ENCODE results near the gene TRIO. TPM values are rescaled to one million over a fixed set of nuclear protein-coding genes. Genes with fewer than 3 reads are reported as not detected.

TRIO gene
- total and polyA plus RNA-seq, 10 of the 15 experiments (the other 5 are each of a cell fraction or from before 2014, with no cell fraction given) = 5.1 to 96.4 (median 44.6) TPM

DNA sequence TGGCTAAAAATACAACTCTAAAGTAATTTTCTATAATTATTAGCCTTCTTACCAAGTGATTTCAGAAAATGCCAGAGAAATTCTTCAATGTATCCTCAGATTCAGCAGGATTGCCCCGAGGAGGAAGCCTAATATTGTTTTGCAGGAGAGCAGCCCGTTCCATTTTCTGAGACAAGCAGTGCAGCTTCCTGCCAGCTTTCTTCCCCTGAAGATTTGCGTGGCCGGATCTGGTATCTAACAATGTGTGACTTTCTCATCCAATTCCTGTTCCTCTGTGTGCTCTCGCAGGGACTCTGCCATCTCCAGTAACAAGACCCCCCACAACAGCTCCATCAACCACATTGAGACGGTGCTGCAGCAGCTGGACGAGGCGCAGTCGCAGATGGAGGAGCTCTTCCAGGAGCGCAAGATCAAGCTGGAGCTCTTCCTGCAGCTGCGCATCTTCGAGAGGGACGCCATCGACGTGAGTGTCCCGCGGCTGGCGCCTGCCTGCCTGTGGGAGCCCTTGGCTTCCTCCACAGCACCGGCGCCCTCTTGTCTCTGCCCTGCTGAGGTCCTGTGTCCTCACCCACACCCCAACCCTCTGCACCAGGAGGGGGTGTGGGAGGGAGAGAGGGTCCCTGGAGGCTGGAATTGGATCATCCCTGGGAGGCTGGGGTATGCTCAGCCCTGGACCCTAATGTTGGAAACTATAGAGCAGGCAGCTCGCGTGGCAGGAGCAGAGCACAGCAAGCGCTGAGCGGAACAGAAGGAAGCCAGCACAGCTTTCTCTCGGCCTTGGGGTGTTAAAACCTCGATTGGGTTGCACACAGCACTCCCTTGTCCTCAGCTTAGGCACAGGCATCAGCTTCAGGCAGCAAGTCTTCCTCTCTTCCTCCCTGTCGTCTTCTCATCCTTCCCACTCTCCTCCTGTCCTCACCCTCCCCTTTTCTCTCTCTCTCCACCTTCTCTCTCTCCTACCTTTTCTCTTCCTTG, 216.2 kb downstream of the TRIO start:
- in situ Hi-C loops (cut with MboI) (loop anchor here (25.0 kb wide), 2 partner anchors 372 to 653 kb away; no protein-coding TSS in a partner anchor), intact Hi-C loops (cut with micrococcal nuclease; ENCODE audit: unreplicated experiment) (no loop called here)
- no TSS peak for BruUV-seq (replicated peaks)
- peaks cover 24 to 36% of the 10 kb centered on the region in 2 experiments; a peak in 3 of 4 replicates for H3K36me3 ChIP-seq (ENCODE audit: control insufficient read depth in 2 of 2, insufficient read depth in 2 of 2, low read length in 1 of 2)
- POLR2A ChIA-PET = no interaction called here
- H3K79me2 ChIP-seq (ENCODE audit: control insufficient read depth, insufficient read depth, low read length) = no peaks in the 10 kb centered on the region; the same call in 1 of the 2 replicates
- H3K4me3 ChIP-seq = no peak overlapping the region
- SMC1A ChIA-PET (ENCODE audit: uncharacterized antibody, unreplicated experiment) = interaction anchor here (1.5 kb wide), 1 partner anchor 10 kb away, joined by 3 read pairs; no protein-coding TSS in a partner anchor
- 96% methylated on average over 26 of the region's 27 CpGs for WGBS (ENCODE audit: insufficient coverage, insufficient replicate concordance, low lambda C conversion rate, missing lambda C conversion rate)
- TF ChIP-seq IRF3 (IDR thresholded peaks at IDR 0.05) (no peak), ESRRA (IDR thresholded peaks at IDR 0.05; ENCODE audit: low read length) (no peak), TCF3 (IDR thresholded peaks at IDR 0.05; ENCODE audit: borderline replicate concordance, insufficient read depth, low read depth, low read length) (no peak), CEBPZ (IDR thresholded peaks at IDR 0.05; ENCODE audit: low read depth, low read length) (no peak), ZNF622 (IDR thresholded peaks at IDR 0.05) (no peak), GATAD2B (conservative IDR thresholded peaks at IDR 0.05; ENCODE audit: low read depth) (no peak), CBX5 (IDR thresholded peaks at IDR 0.05; ENCODE audit: low read depth) (no peak), YY1 (IDR thresholded peaks at IDR 0.05; ENCODE audit: low read depth, low read length) (no peak), NR2C1 (IDR thresholded peaks at IDR 0.05) (no peak), HSF1 (IDR thresholded peaks at IDR 0.05; ENCODE audit: low read depth, low read length) (no peak)
- TF ChIP-seq, protein P1, sequence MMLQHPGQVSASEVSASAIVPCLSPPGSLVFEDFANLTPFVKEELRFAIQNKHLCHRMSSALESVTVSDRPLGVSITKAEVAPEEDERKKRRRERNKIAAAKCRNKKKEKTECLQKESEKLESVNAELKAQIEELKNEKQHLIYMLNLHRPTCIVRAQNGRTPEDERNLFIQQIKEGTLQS (IDR thresholded peaks at IDR 0.05; ENCODE audit: borderline replicate concordance, extremely low read depth, low read depth, low read length) = no peak
- CTCF ChIA-PET = interaction anchor here (0.9 kb wide), 1 partner anchor 252 kb away, joined by 3 read pairs; no protein-coding TSS in a partner anchor
- H3K9ac ChIP-seq (ENCODE audit: control insufficient read depth, insufficient read depth, low read length) = no peak overlapping the region
- no peak overlapping the region for H3K4me2 ChIP-seq (ENCODE audit: control insufficient read depth, insufficient read depth)
- H2AFZ ChIP-seq (ENCODE audit: control insufficient read depth, low read depth, low read length) = no peak overlapping the region
- RAD21 ChIA-PET (ENCODE audit: unreplicated experiment) = interaction anchor here (0.5 kb wide), 1 partner anchor 174 kb away, joined by 5 read pairs; no protein-coding TSS in a partner anchor
- H3K27ac ChIP-seq (ENCODE audit: control insufficient read depth, insufficient read depth) = no peak overlapping the region
- DNase-seq (ENCODE audit: low read depth, low spot score) (no peak), FAIRE-seq (no peak), ATAC-seq (no peak)
- H3K27me3 ChIP-seq (replicated peaks in 1 of 2; ENCODE audit: control insufficient read depth in 2 of 2, insufficient read depth in 2 of 2, low read length in 1 of 2) = no peaks in the 10 kb centered on the region
- peaks cover 3% of the 10 kb centered on the region; the same call in 1 of the 2 replicates for H3K4me1 ChIP-seq (ENCODE audit: control insufficient read depth, insufficient read depth, low read length)
- no peaks in the 10 kb centered on the region for H4K20me1 ChIP-seq (ENCODE audit: control insufficient read depth, insufficient read depth)
- no peaks in the 10 kb centered on the region for H3K9me3 ChIP-seq (replicated peaks; ENCODE audit: control insufficient read depth, insufficient read depth, low read length)
